GM21619 (cell line): ENCODE measurements around the gene RNF215.

Experiments used
- ATAC-seq: cut with Tn5 transposase; IDR thresholded peaks from one replicate; pipeline ENCODE4 v1.9.1; 2021; ENCODE audit not compliant: unreplicated experiment

The RNF215 gene

DNA sequence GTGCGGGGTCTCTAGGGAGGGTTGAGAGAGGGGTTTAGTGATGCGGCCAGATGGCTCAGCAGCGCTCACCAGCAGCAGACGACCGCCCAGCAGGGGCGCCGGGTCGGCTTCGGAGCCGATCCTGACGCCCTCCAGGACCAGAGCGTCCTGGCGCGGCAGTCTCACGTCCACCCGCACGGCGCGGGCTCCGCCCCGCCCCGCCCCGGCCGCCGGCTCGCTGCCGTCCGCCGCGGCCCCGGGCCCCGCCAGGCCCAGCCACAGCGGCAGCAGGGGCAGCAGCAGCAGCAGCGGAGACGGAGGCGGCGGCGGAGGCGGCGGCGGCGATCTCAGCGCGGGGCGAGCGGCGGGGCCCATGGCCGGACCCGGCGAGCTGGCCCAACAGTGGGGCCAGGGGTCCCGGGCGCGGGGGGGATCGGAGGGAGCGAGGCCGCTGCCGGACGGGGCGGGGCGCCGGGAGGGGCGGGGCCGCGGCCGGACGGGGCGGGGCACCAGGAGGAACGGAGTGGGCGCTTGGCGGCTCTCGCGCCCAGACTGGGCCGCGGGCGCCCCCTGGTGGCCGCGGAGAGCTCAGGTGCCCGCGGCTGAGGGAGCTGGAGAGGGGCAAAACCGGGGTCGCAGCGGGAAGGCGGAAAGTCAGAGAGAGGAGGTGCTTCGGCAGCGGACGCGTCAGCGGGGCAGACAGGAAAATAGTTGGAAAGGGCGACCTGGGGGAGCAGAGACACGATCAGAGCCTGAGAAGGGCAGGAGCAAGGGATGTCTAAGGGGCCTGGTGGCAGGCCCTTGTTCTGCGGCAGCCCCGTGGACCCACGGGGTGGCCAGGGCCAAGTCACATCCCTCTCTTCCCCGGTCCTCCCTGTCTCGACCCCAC, at the start of gene RNF215:
RNF215 (minus strand) TSS at position 452 of the 868 bp plus-strand sequence; CDS start at position 354, 98 bp downstream.
- ATAC-seq, result peak; percentile 54

DNA sequence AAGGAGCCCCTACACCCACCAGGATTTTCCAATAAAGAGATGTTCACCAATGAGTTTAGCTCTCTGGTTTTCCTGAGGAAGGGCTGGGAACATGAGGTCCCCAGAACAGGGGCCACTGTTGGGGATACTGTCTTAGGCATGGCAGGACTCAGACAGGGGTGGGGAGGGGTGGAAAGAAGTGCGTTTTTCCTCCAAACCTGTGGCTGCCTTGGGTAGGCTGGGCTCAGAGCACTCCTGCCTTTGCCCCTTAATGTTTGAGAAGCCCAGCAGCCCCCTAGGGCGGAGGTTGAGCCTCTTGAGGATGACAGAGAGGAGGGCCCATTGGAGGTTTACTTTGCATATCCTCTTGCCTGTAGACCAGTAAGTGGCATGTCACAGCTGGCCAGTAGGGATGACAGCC, 49.0 kb upstream of the RNF215 start:
- no peak for ATAC-seq

DNA sequence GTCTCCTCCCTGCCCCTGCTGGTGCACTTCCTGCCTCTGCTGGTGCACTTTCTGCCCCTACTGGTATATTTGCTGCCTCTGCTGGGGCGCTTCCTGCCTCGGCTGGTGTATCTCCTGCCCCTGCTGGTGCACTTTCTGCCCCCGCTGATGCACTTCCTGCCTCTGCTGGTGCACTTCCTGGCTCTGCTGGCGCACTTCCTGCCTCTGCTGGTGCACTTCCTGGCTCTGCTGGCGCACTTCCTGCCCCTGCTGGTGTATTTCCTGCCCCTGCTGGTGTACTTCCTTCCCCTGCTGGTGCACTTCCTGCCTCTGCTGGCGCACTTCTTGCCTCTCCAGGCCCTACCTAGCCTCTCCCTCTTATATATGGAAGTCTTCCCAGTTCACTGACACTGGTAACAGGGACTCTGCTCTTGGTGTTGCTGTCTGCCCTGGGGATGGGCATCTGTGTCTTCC, 48.5 kb upstream of the RNF215 start:
- no peak for ATAC-seq

DNA sequence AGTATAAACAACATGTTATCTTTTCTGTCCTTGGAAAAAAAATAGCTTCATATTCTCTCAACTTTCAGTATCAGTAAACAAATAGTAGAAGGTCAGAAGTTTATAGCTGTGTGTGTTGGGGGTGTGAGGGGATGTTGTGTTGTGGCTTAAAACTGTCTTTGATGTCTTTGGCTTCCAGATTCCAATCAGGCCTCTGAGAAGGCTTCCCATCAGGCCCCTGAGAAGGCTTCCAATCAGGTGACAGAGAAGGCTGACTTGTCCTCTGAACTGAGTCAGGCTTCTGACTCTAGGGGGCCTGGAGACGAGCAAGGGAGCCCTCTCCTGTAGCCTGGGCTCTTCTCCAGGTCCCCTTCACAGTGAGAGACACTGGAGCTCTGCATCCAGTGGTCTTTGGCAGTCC, 47.6 kb upstream of the RNF215 start:
- no peak for ATAC-seq

DNA sequence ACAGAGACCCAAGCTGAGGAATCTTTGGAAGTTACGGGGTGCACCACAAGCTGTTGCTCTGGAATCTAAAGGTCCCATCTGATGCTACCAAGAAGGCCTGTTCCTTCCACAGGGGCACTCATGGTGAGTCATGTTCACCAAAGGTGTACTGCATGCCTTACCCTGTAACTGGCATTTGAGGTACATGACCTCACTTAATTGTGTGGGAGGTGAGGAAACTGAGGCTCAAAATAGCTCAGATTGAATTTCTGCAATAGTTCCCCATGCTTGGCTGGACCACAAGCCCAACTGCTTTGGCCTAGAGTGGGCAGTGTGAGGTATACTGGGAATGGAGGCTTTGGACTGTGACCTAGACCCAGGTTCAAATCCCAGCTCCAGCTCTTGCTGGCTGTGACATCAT, 46.6 kb upstream of the RNF215 start:
- no peak for ATAC-seq

DNA sequence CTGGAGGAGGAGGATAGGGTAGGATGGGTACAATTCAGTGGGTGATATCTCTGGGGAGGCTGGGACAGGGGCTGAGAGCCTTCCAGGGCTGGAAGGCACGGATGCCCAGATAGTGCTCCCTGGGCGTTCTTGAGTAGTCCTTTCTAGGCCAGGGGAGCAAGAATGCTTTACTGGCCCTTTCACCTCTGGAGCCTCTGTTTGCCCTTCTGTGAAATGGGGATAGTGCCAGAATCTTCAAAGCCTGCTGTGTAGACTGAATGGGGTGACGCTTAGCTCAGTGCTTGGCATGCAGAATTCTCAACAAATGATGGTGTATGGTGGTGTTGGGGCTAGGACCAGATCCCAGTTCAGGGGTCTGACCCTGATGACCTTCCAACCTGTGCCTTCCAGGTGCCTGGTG, 46.0 kb upstream of the RNF215 start:
- ATAC-seq, result no peak

DNA sequence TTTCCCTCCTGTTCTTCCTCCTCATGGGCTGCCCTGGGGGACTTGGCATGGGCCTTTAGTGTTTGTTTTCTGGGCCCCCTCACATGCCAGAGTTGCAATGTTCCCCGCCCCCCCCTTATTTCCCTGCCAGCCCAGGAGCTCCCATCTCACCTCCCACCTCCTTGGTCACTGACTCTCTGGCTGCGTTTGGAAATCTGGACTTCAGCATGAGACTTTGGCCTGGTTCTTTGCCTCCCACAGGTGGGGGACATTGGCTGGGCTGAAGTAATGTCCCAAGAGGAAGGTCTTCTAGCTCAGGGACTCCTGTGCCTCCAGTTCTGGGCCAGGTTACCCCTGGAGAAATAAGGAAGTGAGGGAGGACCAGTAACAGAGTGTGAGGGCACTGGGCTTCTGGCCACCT, 45.3 kb upstream of the RNF215 start:
- ATAC-seq, result no peak

DNA sequence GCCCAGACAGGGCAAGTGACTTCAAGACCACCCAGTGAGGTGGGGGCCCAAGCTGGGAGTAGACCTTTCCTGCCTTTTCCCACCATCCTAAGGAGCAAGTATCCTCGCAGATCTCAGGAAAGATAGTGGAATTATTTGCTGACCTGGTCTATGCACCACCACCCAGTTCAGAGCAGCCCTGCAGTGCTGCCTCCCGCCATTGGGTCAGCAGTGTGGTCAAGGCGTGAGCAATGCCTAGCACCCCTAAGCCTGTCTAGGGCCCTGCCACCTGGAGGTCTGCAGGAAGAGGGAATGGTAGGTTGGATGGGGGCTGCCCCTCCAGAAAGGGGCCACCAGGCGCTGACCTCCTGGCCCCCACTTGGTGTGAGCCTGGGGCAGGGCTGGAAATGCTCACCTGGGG, 44.9 kb upstream of the RNF215 start:
- no peak for ATAC-seq

DNA sequence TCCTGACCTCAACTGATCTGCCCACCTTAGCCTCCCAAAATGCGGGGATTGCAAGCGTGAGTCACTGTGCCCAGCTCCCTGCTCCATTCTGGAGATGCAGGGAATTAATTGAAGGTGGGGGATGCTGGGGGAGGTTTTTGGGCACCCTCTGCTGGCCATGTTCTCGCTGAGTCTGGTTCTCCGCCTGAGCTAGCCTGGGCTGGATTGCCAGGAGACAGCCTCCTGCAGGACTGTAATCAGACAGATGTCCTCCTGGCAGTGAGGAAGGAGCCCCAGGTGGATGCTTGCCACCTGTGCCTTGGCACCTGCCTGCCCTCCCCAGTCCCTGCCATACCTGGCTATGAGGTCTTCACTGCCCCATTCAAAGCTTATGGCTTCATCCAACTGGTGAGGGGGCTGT, 43.7 kb upstream of the RNF215 start:
- ATAC-seq, result no peak

DNA sequence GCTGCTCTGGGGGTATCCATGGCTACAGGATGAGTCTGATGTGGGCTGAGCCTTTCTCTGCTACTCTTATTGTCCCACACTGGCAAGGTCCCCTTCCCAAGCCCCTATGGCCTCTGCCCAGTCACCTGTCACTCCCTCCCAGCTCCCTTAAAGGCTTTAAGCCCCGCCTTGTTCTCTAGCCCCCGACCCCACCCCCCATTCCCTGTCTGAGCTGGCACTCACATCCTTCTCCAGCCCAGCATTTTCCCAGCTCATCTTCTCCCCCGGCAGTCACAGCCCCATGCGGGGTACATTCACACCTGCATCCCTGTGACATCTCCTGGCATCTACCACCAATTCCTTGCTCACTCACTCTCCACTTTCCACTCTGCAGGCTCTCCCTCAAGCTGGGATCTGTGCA, 42.7 kb upstream of the RNF215 start:
- no peak for ATAC-seq

DNA sequence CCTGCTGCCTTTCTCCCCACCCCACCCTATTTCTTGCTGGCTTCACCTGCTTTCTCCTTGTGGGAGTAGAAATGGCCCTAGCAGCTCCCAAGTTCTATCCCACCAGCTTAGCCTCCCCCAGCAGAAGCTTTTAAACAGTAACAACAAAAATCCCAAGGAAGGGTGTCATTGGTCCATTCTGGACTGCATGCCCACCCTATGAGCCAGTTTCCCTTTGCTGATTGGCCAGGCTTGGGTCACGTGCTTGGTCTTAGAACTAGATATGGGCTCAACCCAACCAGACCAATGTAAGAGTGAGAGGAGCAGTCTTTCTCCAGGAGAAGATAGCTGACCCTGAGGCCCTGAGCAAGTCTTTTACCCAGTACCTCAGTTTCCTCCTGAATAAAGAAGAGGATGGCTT, 40.7 kb upstream of the RNF215 start:
- ATAC-seq, result no peak

DNA sequence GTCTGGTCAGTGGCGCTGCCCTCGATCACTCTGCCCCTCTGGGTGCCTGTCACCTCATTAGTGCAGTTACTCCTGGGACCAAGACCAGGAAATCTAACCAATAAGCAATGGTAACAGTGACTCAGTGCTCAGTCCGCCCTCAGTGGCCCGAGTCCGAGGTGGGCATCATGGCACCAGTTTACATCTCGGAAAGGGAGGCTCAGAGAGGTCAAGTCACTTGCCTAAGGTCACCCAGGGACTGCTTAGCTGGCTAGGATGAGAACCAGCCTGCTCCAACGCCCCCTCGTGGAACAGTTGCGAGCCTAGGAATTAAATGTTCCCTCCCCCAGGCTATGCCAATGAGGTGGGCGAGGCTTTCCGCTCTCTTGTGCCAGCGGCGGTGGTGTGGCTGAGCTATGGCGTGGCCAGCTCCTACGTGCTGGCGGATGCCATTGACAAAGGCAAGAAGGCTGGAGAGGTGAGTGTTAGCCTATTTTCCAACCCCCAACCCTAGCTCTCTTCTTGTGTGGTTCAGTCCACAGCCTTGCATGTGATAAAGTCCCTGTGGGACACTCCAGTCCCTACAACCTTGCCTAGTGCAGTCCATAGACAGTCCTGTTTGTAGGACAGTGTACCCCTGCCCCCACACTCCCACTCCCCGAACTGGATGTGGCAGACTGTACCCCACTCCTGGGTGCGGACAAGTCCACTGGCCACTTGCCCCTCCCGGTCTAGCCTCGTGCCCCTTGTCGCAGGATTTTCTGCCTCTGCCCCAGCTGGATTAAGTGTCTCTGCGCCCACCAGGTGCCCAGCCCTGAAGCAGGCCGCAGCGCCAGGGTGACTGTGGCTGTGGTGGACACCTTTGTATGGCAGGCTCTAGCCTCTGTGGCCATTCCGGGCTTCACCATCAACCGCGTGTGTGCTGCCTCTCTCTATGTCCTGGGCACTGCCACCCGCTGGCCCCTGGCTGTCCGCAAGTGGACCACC, 39.5 kb upstream of the RNF215 start:
- ATAC-seq, result no peak

DNA sequence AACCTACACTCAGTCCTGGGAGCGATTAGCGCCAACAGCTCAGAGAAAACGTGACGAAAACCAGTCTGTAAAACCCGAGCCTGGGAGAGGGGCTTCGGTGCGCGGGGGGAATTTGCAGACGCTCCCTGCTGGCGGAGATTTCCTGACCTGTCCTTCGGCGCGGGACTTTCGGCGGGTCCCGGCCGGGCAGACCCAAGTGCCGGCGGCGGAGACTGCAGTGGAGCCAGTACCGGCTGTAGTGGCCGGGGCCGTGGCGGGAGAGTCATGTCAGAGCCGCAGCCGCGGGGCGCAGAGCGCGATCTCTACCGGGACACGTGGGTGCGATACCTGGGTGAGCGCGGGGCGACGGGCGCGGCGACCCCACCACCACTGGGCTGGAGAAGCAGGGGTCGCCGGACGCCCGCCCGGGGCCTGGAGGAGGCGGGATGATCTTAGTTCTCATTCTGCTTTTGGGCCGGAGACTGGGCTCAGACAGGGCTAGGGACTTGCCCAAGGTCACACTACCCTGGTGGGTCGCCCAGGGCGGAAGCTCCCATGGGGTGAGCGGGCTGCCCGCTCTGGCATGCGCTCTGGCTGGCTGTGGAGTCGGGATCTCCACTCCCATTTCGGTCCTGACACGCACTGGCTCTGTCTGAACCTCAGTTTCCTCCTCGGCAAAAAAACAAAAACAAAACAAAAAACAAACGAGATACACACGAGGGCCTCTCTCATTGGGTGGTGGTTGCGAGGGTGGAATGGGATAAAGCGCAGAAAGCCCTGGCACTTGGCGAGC, 38.6 kb upstream of the RNF215 start, which contains the start of gene MTFP1:
MTFP1 (plus strand) TSS at position 153 of the 772 bp plus-strand sequence; CDS start at position 265, 112 bp downstream.
- ATAC-seq, result no peak

DNA sequence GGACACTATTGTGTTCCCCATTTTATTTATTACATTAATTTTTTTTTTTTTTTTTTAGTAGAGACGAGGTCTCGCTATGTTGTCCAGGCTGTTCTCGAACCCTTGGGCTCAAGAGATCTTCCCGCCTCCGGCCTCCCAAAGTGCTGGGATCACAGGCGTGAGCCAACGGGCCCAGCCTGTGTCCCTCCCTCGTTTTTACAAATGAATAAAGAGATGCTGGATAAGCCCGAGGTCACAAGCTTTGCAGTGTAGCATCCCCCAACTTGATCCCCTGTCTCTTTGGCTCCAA, 38.1 kb upstream of the RNF215 start:
- ATAC-seq, result no peak

DNA sequence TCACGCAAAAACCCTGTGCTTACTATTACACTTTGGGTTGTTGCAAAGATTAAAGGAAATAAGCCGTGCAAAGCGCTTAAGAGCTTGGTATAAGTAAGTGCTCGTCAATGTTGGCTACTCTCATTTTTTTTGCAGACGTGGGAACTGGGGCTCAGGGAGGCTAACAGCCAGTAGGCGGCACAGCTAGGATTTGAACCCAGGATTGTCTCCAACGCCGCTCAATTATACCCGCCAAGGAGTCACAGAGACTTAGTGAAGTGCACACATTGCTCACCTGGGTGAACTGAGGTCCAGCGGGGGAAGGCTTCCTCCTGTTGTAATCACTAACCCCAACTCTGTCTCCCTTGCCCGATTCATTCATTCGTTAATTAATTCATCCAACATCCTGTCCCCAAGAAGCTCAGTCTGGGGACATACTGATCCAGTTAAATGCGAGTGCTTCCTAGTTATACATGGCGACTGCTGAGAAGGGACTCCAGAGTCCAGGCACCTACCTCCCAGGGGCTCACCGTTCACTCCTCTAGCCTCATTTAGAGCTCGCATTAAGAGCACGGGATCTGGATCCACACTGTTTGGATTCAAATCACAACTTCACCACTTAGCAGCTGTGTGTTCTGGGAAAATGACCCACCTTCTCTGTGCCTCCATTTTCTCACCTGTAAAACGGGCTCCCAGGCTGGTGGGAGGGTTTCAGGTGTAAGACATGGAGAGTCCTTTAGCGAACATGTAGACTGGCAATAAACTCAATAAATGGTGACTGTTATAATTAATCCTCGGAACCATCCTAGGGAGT, 37.5 kb upstream of the RNF215 start:
- no peak for ATAC-seq

DNA sequence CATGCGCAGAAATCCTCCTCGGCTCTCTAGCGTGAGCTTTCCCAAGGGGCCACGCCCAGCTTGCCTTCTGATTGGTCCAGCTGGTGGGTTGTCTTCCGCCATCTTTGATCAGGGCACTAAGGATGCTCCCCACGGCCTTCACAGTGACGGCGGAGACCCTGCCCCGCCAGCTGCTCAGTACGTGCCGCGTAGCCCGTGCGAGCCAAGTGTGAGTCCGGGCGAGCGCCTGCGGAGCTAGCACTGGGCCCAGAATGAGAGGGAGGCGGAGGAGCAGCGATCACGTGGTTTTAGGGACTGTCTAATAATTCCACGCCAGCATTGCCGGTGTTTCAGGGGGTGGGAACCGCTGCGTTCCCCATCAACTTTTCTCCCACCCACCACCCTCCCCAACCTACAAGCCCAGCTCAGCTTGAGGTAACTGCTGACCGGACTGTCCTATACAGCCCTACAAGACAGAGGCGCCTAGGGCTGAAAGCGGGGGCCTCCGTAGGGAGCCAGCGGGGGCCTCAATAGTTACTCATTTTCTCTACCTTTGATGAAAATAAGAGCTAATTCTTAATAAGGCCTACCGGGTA, 36.8 kb upstream of the RNF215 start:
- ATAC-seq, result peak; percentile 76

DNA sequence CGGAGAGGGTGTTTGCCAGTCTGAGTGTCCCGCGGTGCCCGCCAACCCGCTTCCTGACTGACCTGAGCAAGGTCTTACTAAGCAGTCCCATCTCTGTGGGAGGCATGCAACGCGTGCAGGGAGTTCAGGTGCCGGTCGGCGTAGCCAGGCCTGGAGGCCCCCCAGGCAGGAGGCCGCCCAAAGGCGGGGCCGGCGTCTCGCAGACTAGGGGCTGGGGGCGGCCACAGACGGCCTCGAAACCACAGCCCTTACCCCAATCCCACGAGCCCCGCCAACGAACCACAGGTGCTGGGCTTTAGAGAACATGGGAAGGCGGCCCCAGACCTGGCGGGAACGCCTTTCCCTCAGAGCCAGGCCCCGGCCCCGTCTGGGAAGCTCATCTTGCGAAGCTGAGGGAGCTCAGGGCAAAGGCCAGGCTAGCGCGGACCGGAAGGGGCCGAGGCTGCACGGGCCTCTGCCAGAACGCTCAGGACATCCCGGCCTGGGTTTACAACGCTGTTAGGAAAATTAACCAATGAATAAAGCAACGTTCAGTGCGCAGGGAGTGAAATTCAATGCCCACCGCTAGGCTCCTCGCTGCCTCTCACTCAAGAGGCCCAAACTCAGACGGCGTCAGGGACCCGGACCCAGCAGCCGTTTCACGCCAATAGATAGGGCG, 36.2 kb upstream of the RNF215 start:
- ATAC-seq, result peak; percentile 22

DNA sequence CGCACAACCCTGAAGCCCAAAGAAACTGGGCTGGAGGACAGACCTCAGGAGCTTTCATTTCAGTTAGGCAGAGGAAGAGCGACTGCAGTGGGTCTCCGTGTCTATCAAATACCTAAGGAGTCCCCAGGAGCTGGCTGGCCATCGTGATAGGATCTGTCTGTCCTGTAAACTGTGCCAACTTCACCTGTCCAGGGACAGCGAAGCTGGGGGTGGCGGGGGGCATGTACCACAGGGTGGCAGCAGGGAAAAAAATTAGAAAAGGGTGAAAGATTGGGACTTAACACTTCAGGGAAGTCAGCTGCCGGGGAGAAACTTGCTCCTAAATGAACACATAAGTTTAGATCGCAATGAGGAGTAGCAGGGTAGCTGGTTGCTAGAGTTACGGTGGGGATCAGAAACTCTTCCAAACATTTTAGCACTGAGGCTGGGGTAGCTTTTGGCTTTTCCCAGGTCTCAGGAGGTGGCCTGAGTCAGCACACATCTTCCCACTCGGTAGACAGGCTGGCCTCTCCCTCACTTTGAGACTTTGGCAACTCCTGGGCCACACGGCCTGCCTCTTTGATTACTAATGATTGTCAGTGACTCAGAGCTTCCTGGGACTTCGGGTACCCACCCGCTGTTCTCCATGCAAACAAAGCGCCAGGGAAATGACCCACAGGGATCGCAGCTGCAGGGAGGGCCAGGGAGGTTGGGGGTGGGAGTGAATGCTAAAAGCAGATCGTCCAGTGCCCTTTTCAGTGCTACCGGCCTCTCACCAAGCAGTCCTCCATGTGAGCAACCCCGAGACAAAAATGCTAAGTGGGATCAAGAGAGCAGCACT, 35.5 kb upstream of the RNF215 start:
- ATAC-seq, result no peak
